ACHN (cell line): ENCODE data around the gene SCLT1.
A peak's percentile ranks its signal among the peaks of the same experiment; 100 is the strongest.

Experiments
- DNase-seq: peaks from one replicate; pipeline ENCODE4 v3.0.0-alpha.2; 2015
- in situ Hi-C: cut with HindIII; loops from 2 replicates; pipeline ENCODE4 v1.10.0; 2017; ENCODE audit warnings: low sequenced_read_pairs, low pct_ligation_motif_present, low pct_unique_long_range_greater_than_20kb

The SCLT1 gene

GRCh38 chr4:128980816-128981326 is 112.5 kb downstream of the SCLT1 start:
- in situ Hi-C loops = no loop called here
- DNase-seq = no peak

- in situ Hi-C loops = no loop called here
- peak; percentile 65 for DNase-seq
Measured at GRCh38 chr4:128979934-128980333, 113.4 kb downstream of the SCLT1 start.

- DNase-seq = no peak
- in situ Hi-C loops = no loop called here
Measured at GRCh38 chr4:128978985-128979384, 114.4 kb downstream of the SCLT1 start.

- in situ Hi-C loops = no loop called here
- DNase-seq = no peak
Measured at GRCh38 chr4:128974136-128974581, 119.2 kb downstream of the SCLT1 start.

GRCh38 chr4:128973384-128973783 is 120.0 kb downstream of the SCLT1 start:
- no peak for DNase-seq
- in situ Hi-C loops = no loop called here

DNA sequence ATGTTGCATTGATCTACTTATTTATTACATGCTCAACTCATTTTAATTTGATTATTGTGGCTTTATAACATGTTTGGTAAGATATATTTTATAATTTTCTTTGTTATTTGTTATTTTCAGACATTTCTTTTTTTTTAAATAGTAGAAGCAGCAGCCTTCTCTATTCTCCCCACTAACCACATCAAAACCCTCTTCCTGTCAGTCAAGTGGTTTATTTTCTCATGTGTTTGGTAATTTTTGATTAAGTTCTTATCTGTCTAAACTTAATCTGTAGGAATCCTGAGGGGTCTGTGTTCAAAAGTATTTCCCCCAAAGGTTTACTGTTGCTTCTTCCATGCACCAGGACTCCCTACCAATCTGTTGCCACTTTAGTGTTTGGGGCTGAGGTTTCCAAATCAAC is 131.9 kb downstream of the SCLT1 start:
- in situ Hi-C loops = no loop called here
- DNase-seq = no peak

- no peak for DNase-seq
- in situ Hi-C loops = no loop called here
Measured at GRCh38 chr4:128958194-128958593, 135.1 kb downstream of the SCLT1 start.

GRCh38 chr4:128957459-128957858 is 135.9 kb downstream of the SCLT1 start:
- DNase-seq = no peak
- in situ Hi-C loops = no loop called here

- in situ Hi-C loops = no loop called here
- no peak for DNase-seq
Measured at GRCh38 chr4:128955751-128956150, 137.6 kb downstream of the SCLT1 start.

DNA sequence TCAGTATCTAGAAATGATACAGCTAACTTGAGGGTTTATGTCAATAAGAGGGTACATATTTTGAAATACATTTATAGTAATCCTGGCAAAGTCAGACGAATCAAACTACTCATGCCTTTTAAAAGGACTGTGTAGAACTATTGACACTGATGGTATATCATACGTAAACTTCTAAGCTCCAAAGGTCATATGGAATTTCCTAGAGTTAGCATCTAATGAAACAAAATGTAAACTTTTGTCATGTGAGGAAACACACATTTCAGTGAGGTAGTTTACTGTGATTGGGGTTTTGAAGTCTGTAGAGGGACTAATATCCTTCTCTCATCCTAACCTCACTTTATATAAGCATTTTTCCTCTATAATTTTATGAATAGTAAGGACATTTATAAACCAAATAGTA is 138.4 kb downstream of the SCLT1 start:
- DNase-seq = no peak
- in situ Hi-C loops = no loop called here

DNA sequence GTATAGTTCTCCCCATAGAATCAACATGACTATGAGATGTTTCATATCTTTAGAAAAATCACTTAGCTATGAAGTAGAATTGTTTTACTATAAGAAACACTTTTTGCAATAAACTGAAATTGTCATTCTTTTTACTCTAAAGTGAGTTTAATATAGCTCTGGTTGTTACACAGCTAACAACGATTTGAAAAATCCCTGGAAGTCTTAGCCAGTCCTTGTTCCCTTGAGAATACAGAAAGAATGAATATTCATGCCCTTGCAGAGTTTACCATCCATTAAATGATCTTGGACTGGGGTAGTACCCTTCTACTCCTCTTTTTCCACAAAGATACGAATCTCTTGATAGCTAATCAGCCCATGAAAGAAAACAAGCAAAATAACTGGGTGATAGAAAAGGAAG is 142.0 kb downstream of the SCLT1 start:
- no peak for DNase-seq
- in situ Hi-C loops = no loop called here

- in situ Hi-C loops = no loop called here
- DNase-seq = no peak
Measured at GRCh38 chr4:128950796-128951195, 142.5 kb downstream of the SCLT1 start.

DNA sequence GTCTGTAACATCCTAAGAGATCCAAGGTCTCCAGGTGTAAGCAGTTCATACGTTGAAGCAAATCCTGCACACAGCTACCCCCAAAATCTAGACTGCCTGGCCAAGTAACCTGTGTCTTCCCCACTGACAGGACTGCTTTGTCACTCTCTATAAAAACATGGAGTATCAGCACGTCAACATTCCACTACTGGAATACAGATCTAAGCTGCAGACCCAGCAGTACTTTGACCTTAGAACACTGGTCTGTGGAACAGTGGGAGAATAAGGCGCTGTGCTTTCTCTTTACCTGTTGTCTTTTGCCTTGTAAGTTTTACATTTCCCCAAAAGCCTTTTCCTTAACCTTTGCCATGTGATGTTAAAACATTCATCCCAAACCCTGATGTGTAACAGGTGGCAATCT is 146.4 kb downstream of the SCLT1 start:
- DNase-seq = no peak
- in situ Hi-C loops = no loop called here

DNA sequence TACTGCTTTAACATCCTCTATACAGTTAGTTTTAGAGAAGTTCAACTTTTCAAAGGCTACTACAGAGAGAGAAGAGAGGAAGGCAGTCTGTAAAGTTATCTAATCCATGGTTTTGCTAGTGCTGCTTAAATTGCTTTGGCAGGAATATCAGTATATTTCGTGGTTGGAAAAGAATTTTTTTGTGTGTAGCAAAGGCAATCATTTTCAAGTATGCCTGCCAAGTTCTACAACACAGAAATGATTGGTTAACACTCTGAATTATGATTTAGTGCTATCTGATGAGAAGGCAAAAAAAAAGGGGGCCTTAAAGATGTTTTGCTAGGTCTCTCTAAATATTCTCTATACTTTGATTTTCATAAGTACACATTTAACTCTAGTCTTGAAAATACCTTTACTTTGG is 150.7 kb downstream of the SCLT1 start:
- in situ Hi-C loops = no loop called here
- no peak for DNase-seq

- DNase-seq = no peak
- in situ Hi-C loops = no loop called here
Measured at GRCh38 chr4:128940971-128941370, 152.4 kb downstream of the SCLT1 start.

DNA sequence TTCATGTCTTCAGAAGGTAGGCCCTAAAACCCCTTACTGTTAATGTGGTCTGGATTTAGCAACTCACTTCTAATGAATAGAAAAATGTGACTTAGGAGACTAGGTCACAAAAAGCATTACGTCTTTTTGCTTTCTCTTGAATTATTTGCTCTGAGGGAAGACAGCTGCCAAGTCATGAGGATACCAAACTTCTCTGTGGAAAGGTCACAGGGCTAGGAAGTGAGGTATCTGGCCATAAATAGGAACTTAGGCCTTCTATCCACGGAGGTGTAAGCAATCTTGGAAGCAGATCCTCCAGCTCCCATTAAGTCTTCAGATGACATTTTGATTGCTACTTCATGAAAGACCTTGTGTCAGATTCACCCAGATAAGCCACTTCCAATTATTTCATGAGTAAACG is 163.3 kb downstream of the SCLT1 start:
- in situ Hi-C loops = no loop called here
- DNase-seq = no peak

- in situ Hi-C loops = no loop called here
- no peak for DNase-seq
Measured at GRCh38 chr4:128924951-128925350, 168.4 kb downstream of the SCLT1 start.

DNA sequence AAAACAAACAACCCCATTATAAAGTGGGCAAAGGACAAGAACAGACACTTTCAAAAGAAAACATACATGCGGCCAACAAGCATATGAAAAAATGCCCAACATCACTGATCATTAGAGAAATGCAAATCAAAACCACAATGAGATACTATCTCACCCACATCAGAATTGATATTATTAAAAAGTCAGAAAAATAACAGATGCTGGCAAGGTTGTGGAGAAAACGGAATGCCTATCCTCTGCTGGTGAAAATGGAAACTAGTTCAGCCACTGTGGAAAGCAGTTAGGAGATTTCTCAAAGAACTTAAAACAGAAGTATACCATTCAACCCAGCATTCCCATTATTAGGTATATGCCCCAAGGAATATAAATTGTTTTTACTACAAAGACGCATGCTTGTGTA is 171.4 kb downstream of the SCLT1 start:
- DNase-seq = no peak
- in situ Hi-C loops = no loop called here

DNA sequence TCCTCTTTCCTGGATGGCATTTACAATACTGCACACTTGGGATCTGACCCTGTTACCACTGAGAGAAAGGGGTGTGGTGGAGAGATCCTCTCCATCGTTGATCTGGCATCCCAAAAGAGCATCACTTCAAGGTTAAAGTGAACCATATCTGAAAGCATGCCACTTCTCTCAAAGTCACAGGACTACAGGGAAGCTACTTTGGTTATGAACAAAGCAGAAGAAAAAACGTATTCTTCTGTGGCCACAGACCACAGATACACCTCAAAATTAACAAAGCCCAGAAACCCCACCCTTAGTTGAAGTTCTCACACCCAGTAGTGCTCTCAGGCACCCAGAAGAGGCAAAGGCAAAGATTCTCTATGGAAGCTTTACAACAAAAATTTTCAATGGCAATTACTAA is 175.6 kb downstream of the SCLT1 start:
- in situ Hi-C loops = no loop called here
- no peak for DNase-seq

DNA sequence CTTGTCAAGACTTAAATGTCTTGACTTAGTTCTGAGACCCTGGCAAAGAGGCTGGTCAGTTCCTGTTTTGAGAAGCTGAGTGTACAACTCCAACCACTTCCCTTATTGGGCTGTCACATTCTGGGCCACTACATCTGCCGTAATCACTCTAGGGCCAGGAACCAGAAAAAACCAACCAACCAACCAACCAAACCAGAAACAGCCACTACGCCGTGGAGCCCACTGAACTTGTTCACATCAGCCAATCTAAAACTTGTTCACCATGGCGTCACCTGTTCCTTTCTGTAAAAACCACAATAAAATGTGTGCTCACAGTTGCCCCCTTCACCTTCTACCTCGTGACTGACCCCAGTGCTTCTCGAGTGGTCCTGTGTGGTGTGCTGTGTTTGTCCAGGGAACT is 176.5 kb downstream of the SCLT1 start:
- in situ Hi-C loops = no loop called here
- DNase-seq = no peak

- in situ Hi-C loops = no loop called here
- DNase-seq = no peak
Measured at GRCh38 chr4:128915544-128915943, 177.8 kb downstream of the SCLT1 start.
